Measurements from ENCODE around the gene FBLIM1. TPM values are rescaled to one million over a fixed set of nuclear protein-coding genes. Genes with fewer than 3 reads are reported as not detected.

The FBLIM1 gene
- total RNA-seq, 1 experiment from 2014 or later: 6.0 TPM

DNA sequence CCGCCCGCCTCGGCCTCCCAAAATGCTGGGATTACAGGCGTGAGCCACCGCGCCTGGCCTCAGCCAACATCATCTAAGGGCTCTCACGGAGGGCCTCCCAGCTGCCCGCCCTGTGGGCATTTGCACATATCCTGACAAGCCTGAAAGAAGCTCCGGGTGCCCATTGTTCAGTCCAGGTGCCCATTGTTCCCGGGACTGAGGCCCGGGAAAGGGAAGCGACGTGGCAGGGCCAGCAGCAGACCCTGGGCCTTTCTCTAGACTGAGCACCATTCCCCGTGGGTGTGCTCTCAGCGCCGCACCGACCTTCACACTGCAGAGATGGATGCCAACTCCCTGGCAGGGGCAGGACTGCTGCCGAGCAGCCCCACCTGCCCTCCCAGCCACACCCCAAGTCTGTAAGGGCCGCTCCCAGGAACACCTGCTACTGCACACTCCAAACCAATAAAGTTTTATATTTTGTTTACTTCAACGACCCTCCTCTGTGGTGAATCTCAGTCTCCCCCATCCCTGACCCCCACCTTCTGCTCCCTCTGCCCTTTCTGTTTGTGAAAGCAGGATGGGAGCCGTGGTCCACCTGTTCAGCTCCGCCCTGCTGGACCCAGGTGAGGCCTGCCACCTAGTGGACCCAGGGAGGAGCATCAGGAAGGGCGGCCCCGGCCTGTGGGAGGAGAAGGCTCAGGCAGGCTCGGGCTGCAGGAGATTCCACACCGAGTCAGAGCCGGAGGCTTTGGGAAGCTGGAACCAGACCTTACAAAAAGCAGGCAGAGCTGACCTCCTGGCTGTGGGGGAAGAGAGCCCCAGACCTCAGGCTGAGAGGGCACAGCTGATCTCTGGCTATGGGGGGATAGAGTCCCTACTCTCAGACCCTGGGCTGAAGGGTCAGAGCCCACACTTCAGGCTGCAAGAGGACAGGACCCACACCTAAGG lies 17.4 kb upstream of the FBLIM1 start (continued):
- TF ChIP-seq, protein P1, sequence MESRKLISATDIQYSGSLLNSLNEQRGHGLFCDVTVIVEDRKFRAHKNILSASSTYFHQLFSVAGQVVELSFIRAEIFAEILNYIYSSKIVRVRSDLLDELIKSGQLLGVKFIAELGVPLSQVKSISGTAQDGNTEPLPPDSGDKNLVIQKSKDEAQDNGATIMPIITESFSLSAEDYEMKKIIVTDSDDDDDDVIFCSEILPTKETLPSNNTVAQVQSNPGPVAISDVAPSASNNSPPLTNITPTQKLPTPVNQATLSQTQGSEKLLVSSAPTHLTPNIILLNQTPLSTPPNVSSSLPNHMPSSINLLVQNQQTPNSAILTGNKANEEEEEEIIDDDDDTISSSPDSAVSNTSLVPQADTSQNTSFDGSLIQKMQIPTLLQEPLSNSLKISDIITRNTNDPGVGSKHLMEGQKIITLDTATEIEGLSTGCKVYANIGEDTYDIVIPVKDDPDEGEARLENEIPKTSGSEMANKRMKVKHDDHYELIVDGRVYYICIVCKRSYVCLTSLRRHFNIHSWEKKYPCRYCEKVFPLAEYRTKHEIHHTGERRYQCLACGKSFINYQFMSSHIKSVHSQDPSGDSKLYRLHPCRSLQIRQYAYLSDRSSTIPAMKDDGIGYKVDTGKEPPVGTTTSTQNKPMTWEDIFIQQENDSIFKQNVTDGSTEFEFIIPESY (IDR thresholded peaks at IDR 0.05; ENCODE audit: extremely low read depth, insufficient replicate concordance, low read length): no peak
- no peak for TF ChIP-seq FOSL1 (IDR thresholded peaks at IDR 0.05; ENCODE audit: low read depth)
- TF ChIP-seq RAD21 (IDR thresholded peaks at IDR 0.05; ENCODE audit: low read depth): peak; percentile 99
- no peak for TF ChIP-seq POLR2A (IDR thresholded peaks at IDR 0.05; ENCODE audit: borderline replicate concordance, extremely low read depth, insufficient read depth, insufficient read length)
- TF ChIP-seq ELF1 (IDR thresholded peaks at IDR 0.05; ENCODE audit: borderline replicate concordance, low read depth): no peak
- no peak for TF ChIP-seq ZFX (IDR thresholded peaks at IDR 0.05)

DNA sequence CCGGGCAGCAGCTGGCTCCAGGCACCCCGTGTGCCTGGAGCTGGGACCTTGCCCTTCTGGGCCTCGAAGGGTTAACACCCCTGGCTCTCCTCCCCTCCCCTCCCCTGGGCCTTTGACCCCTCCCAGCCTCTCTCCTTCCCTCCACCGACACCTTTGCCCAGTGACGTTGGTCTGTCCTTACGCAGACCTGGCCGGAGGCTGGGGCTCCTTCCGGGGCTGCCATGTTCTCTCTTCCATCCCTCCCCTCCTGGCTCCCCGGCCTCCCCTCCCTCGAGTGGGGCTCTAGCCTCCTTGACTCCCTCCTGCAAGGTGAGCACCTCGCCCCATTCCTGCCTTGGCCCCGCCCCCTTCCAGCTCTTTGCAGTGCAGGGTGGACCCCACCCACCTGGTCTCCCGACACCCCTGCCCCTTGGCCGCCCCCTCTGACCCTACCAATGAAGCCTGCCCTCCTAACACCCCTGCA lies 16.2 kb upstream of the FBLIM1 start, which contains the start of gene TMEM82:
Gene TMEM82, plus strand, starts transcription at position 161 of the 463 bp plus-strand sequence. Its CDS starts 61 bp downstream, at position 222.
- Histone ChIP-seq H3K9me3 (ENCODE audit: control insufficient read depth in 1 of 2, insufficient read depth in 1 of 2, low read depth in 1 of 2, low read length in 2 of 2) (no peaks in the 10 kb centered on the region), H3K4me2 (ENCODE audit: low read length) (peak within 1 kb of the TSS; percentile 68), H2AFZ (ENCODE audit: low read depth, low read length, poor library complexity, severe bottlenecking) (no peak within 1 kb of the TSS), H3K9ac (ENCODE audit: low read length) (no peak within 1 kb of the TSS), H3K4me3 (replicated peaks in 1 of 2; ENCODE audit: low read depth in 1 of 2, low read length in 2 of 2) (no peak within 1 kb of the TSS), H3K27me3 (ENCODE audit: insufficient read depth, low read length) (no peaks in the 10 kb centered on the region), H3K4me1 (ENCODE audit: control insufficient read depth in 1 of 2, insufficient read depth in 2 of 2, low read length in 2 of 2) (peaks cover 3 to 10% of the 10 kb centered on the region in 2 experiments; a peak in 3 of 4 replicates), H3K27ac (ENCODE audit: low read depth, low read length) (no peak within 1 kb of the TSS), H3K79me2 (ENCODE audit: insufficient read depth, low read length) (no peaks in the 10 kb centered on the region), H4K20me1 (ENCODE audit: insufficient read depth) (no peaks in the 10 kb centered on the region), H3K9me2 (ENCODE audit: insufficient read depth) (no peaks in the 10 kb centered on the region), H3K36me3 (ENCODE audit: control insufficient read depth in 1 of 2, insufficient read depth in 2 of 2, low read length in 2 of 2) (no peaks in the 10 kb centered on the region)
- DNase-seq (ENCODE audit: low read depth, low spot score): no peak
- ATAC-seq: no peak
- ChIA-PET CTCF (interaction anchor here (1.5 to 2.0 kb wide), 4 partner anchors 15 to 149 kb away, joined by 3 to 13 read pairs (median 8); no protein-coding TSS in a partner anchor), RAD21 (ENCODE audit: low non-redundant PET in 1 of 2, low total read pairs in 2 of 2, uncharacterized antibody in 2 of 2, unreplicated experiment in 2 of 2) (no interaction called here), POLR2A (no interaction called here)
- BruUV-seq (replicated peaks): no TSS peak
- intact Hi-C loops (cut with micrococcal nuclease): no loop called here
- TF ChIP-seq, protein P1 (IDR thresholded peaks at IDR 0.05; ENCODE audit: extremely low read depth, insufficient replicate concordance, low read length): no peak
- TF ChIP-seq EGR1 (IDR thresholded peaks at IDR 0.05; ENCODE audit: low read depth) (no peak), SP1 (IDR thresholded peaks at IDR 0.05; ENCODE audit: low read depth) (no peak), EZH2 (IDR thresholded peaks at IDR 0.05) (no peak), JUND (IDR thresholded peaks at IDR 0.05) (no peak), EZH2phosphoT487 (IDR thresholded peaks at IDR 0.05; ENCODE audit: borderline replicate concordance) (no peak), ZFX (IDR thresholded peaks at IDR 0.05) (no peak), POLR2AphosphoS5 (IDR thresholded peaks at IDR 0.05; ENCODE audit: low read depth, low read length) (no peak), POLR2A (IDR thresholded peaks at IDR 0.05; ENCODE audit: borderline replicate concordance, extremely low read depth, insufficient read depth, insufficient read length) (no peak)
- TF ChIP-seq, protein P2, sequence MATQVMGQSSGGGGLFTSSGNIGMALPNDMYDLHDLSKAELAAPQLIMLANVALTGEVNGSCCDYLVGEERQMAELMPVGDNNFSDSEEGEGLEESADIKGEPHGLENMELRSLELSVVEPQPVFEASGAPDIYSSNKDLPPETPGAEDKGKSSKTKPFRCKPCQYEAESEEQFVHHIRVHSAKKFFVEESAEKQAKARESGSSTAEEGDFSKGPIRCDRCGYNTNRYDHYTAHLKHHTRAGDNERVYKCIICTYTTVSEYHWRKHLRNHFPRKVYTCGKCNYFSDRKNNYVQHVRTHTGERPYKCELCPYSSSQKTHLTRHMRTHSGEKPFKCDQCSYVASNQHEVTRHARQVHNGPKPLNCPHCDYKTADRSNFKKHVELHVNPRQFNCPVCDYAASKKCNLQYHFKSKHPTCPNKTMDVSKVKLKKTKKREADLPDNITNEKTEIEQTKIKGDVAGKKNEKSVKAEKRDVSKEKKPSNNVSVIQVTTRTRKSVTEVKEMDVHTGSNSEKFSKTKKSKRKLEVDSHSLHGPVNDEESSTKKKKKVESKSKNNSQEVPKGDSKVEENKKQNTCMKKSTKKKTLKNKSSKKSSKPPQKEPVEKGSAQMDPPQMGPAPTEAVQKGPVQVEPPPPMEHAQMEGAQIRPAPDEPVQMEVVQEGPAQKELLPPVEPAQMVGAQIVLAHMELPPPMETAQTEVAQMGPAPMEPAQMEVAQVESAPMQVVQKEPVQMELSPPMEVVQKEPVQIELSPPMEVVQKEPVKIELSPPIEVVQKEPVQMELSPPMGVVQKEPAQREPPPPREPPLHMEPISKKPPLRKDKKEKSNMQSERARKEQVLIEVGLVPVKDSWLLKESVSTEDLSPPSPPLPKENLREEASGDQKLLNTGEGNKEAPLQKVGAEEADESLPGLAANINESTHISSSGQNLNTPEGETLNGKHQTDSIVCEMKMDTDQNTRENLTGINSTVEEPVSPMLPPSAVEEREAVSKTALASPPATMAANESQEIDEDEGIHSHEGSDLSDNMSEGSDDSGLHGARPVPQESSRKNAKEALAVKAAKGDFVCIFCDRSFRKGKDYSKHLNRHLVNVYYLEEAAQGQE (IDR thresholded peaks at IDR 0.05; ENCODE audit: low read depth): no peak

Data from HCT116 (cell line).